ENCODE measurements around the gene PCSK5. TPM values are rescaled to one million over a fixed set of nuclear protein-coding genes. Genes with fewer than 3 reads are reported as not detected.

The PCSK5 gene
- total and polyA plus RNA-seq, 5 donors = 2.6 to 7.6 (median 5.6) TPM

GRCh38 chr9:75985515-75985914 is 95.0 kb downstream of the PCSK5 start:
- Histone ChIP-seq H3K27me3 (ENCODE audit: control insufficient read depth, insufficient read depth) (no peaks in the 10 kb centered on the region), H3K9me3 (ENCODE audit: control insufficient read depth, low read length) (no peaks in the 10 kb centered on the region), H3K4me3 (ENCODE audit: low read length) (no peak overlapping the region), H3K27ac (ENCODE audit: low read length) (no peak overlapping the region), H3K4me1 (ENCODE audit: control insufficient read depth, insufficient read depth, low read length) (no peaks in the 10 kb centered on the region)
- 78% methylated on average over 3 of the region's 3 CpGs for WGBS
- ATAC-seq (no peak), DNase-seq (no peak)
- intact Hi-C loops (cut with DNase I) = no loop called here

- Histone ChIP-seq H3K27me3 (ENCODE audit: control insufficient read depth, insufficient read depth) (no peaks in the 10 kb centered on the region), H3K4me3 (ENCODE audit: low read length) (no peak overlapping the region), H3K9me3 (ENCODE audit: control insufficient read depth, low read length) (no peaks in the 10 kb centered on the region), H3K4me1 (ENCODE audit: control insufficient read depth, insufficient read depth, low read length) (no peaks in the 10 kb centered on the region), H3K27ac (ENCODE audit: low read length) (no peak overlapping the region)
- intact Hi-C loops (cut with DNase I) = no loop called here
- 69% methylated on average over 2 of the region's 2 CpGs for WGBS
- no peak for ATAC-seq
- no peak for DNase-seq
These were observed 98.2 kb downstream of the PCSK5 start for GRCh38 chr9:75988663-75989062.

DNA sequence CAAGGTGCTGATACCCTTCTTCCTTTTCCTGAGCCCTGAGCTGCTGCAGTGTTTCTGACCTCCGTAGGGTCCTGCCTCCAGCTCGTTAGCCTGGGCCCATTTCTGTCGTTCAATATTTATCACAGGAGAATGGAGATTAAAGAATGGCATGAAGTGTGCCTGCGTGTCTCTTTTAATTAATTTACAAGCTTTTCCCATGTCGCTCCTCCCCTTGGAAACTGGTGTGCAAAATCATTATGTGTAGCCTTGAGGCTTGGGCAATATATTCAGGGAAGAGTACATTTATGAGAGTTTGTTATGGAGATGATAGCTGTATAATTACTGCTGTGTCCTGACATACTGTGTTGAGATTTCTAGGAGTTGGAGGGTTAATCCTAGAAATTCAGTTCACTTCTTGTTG is 99.7 kb downstream of the PCSK5 start:
- no peaks in the 10 kb centered on the region for H3K9me3 ChIP-seq (ENCODE audit: control insufficient read depth, low read length)
- intact Hi-C loops (cut with DNase I) = no loop called here
- H3K27me3 ChIP-seq (ENCODE audit: control insufficient read depth, insufficient read depth) = no peaks in the 10 kb centered on the region
- H3K4me3 ChIP-seq (ENCODE audit: low read length) = no peak overlapping the region
- DNase-seq (no peak), ATAC-seq (no peak)
- 83% methylated on average over 5 of the region's 5 CpGs for WGBS
- no peaks in the 10 kb centered on the region for H3K4me1 ChIP-seq (ENCODE audit: control insufficient read depth, insufficient read depth, low read length)
- no peak overlapping the region for H3K27ac ChIP-seq (ENCODE audit: low read length)

DNA sequence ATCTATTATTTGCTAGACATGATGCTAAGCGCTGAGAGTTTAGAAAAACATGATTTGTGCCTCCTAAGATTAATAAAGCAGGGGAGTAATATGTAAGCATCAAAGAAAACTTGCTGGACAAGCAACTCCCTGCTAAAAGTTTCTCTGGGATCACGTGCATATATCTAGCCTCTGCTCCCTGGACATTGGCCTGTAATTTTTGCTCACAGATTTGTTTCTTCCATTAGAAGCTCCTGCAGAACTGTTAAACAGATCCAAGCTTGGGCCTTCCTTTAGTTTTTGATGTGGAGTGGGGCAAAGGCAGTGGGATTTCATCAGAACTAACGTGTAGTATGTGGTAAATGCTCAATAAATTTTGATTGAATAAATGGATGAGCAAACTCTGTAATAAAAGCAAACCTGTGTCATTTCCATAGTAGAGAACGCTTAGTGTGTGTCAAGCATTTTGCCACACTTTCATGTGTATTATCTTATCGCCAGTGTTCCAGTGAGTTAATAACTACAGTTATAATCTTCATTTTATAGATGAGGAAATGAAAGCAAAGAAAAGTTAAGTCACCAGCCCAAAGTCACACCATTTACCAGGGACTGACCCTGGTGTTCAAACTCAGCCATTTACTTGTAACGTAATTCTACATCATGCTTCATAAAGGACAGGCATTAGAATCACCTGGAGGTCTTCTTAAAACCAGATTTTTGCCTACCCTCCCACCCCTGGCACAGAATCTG is 100.3 kb downstream of the PCSK5 start:
- WGBS = 87% methylated on average over 6 of the region's 6 CpGs
- DNase-seq = no peak

GRCh38 chr9:75992482-75993206 is 102.2 kb downstream of the PCSK5 start:
- no peaks in the 10 kb centered on the region for H3K4me1 ChIP-seq (ENCODE audit: control insufficient read depth, insufficient read depth, low read length)
- no peak for ATAC-seq
- H3K4me3 ChIP-seq (ENCODE audit: low read length) = no peak overlapping the region
- intact Hi-C loops (cut with DNase I) = no loop called here
- no peak for DNase-seq
- no peaks in the 10 kb centered on the region for H3K27me3 ChIP-seq (ENCODE audit: control insufficient read depth, insufficient read depth)
- no peaks in the 10 kb centered on the region for H3K9me3 ChIP-seq (ENCODE audit: control insufficient read depth, low read length)
- WGBS = 87% methylated on average over 8 of the region's 8 CpGs
- no peak overlapping the region for H3K27ac ChIP-seq (ENCODE audit: low read length)

More for the DNA sequence above, 100.3 kb downstream of the PCSK5 start:
- intact Hi-C loops (cut with DNase I) = no loop called here
- Histone ChIP-seq H3K9me3 (ENCODE audit: control insufficient read depth, low read length) (no peaks in the 10 kb centered on the region), H3K4me3 (ENCODE audit: low read length) (no peak overlapping the region), H3K27me3 (ENCODE audit: control insufficient read depth, insufficient read depth) (no peaks in the 10 kb centered on the region), H3K27ac (ENCODE audit: low read length) (no peak overlapping the region), H3K4me1 (ENCODE audit: control insufficient read depth, insufficient read depth, low read length) (no peaks in the 10 kb centered on the region)
- ATAC-seq = no peak

- WGBS = 83% methylated on average over 3 of the region's 3 CpGs
- DNase-seq (no peak), ATAC-seq (no peak)
- no peaks in the 10 kb centered on the region for H3K9me3 ChIP-seq (ENCODE audit: control insufficient read depth, low read length)
- no peaks in the 10 kb centered on the region for H3K4me1 ChIP-seq (ENCODE audit: control insufficient read depth, insufficient read depth, low read length)
- no peak overlapping the region for H3K27ac ChIP-seq (ENCODE audit: low read length)
- H3K4me3 ChIP-seq (ENCODE audit: low read length) = no peak overlapping the region
- intact Hi-C loops (cut with DNase I) = no loop called here
- no peaks in the 10 kb centered on the region for H3K27me3 ChIP-seq (ENCODE audit: control insufficient read depth, insufficient read depth)
These were observed 103.0 kb downstream of the PCSK5 start for GRCh38 chr9:75993434-75993833.

- no peak overlapping the region for H3K4me3 ChIP-seq (ENCODE audit: low read length)
- DNase-seq = no peak
- H3K27ac ChIP-seq (ENCODE audit: low read length) = no peak overlapping the region
- ATAC-seq = no peak
- no peaks in the 10 kb centered on the region for H3K27me3 ChIP-seq (ENCODE audit: control insufficient read depth, insufficient read depth)
- H3K9me3 ChIP-seq (ENCODE audit: control insufficient read depth, low read length) = no peaks in the 10 kb centered on the region
- intact Hi-C loops (cut with DNase I) = no loop called here
- H3K4me1 ChIP-seq (ENCODE audit: control insufficient read depth, insufficient read depth, low read length) = no peaks in the 10 kb centered on the region
These were observed 104.6 kb downstream of the PCSK5 start for GRCh38 chr9:75995066-75995465.

DNA sequence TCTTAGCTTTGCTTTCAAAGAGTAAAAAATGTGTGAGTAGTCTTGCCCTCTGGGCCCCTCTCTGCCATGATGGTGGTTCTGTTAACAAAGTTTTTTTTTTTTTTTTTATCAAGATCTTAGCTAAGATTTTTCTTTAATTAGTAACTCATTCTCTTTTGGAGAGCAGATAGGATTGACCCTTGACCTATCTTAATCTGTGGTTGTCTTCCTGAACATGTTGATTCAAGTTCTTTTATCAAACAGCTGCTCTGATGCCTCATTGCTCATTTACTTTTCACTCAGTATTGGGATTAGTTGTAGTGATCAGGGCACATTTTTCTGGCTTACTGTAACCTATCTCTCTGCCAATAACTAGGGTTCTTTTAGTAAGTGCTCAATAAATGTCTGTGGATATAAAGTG is 106.3 kb downstream of the PCSK5 start:
- DNase-seq (no peak), ATAC-seq (no peak)
- Histone ChIP-seq H3K27me3 (ENCODE audit: control insufficient read depth, insufficient read depth) (no peaks in the 10 kb centered on the region), H3K9me3 (ENCODE audit: control insufficient read depth, low read length) (no peaks in the 10 kb centered on the region), H3K4me1 (ENCODE audit: control insufficient read depth, insufficient read depth, low read length) (no peaks in the 10 kb centered on the region), H3K4me3 (ENCODE audit: low read length) (no peak overlapping the region), H3K27ac (ENCODE audit: low read length) (no peak overlapping the region)
- intact Hi-C loops (cut with DNase I) = no loop called here

- no peaks in the 10 kb centered on the region for H3K27me3 ChIP-seq (ENCODE audit: control insufficient read depth, insufficient read depth)
- 59% methylated on average over 1 of the region's 1 CpG for WGBS
- H3K4me3 ChIP-seq (ENCODE audit: low read length) = no peak overlapping the region
- no peak overlapping the region for H3K27ac ChIP-seq (ENCODE audit: low read length)
- no peaks in the 10 kb centered on the region for H3K9me3 ChIP-seq (ENCODE audit: control insufficient read depth, low read length)
- intact Hi-C loops (cut with DNase I) = no loop called here
- DNase-seq (no peak), ATAC-seq (no peak)
- H3K4me1 ChIP-seq (ENCODE audit: control insufficient read depth, insufficient read depth, low read length) = no peaks in the 10 kb centered on the region
These were observed 106.7 kb downstream of the PCSK5 start for GRCh38 chr9:75997206-75997605.

DNA sequence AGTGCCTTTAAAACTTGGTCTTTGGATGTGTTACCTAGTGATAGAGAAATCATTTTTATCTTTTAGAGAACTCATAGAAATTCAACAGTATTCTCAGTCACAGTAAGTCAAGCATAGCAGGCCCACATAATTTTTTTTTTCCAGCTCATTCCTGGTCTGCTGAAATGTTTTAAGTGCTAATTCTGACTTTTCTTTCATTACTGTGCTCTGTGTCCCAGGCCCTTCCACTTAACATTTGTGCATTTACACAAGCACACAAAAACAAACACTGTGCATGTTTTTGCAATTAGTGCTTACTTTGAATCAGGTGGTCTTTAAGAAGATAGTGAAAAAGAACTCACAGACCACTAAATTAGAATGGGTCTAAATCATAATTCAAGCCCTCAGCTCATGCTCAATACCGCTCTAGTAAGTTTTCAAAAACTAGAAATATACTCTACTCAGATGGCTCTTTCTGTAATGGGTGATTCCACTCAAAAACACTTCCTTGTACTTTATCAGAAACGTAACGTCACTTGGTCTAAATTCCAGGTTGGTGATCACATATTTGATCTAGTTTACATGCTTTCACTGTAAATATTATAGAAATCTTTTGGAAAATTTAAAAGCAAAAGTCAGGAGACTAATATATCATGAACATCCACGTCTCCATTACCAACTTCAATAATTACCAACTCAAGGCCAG is 107.8 kb downstream of the PCSK5 start:
- DNase-seq (no peak), ATAC-seq (no peak)
- H3K4me3 ChIP-seq (ENCODE audit: low read length) = no peak overlapping the region
- H3K27me3 ChIP-seq (ENCODE audit: control insufficient read depth, insufficient read depth) = no peaks in the 10 kb centered on the region
- no peak overlapping the region for H3K27ac ChIP-seq (ENCODE audit: low read length)
- H3K4me1 ChIP-seq (ENCODE audit: control insufficient read depth, insufficient read depth, low read length) = peaks cover 2% of the 10 kb centered on the region
- 94% methylated on average over 4 of the region's 4 CpGs for WGBS
- intact Hi-C loops (cut with DNase I) = no loop called here
- H3K9me3 ChIP-seq (ENCODE audit: control insufficient read depth, low read length) = no peaks in the 10 kb centered on the region

GRCh38 chr9:76001459-76001858 is 111.0 kb downstream of the PCSK5 start:
- 88% methylated on average over 2 of the region's 2 CpGs for WGBS
- Histone ChIP-seq H3K4me3 (ENCODE audit: low read length) (no peak overlapping the region), H3K4me1 (ENCODE audit: control insufficient read depth, insufficient read depth, low read length) (peaks cover 2% of the 10 kb centered on the region), H3K27ac (ENCODE audit: low read length) (no peak overlapping the region), H3K9me3 (ENCODE audit: control insufficient read depth, low read length) (no peaks in the 10 kb centered on the region), H3K27me3 (ENCODE audit: control insufficient read depth, insufficient read depth) (no peaks in the 10 kb centered on the region)
- intact Hi-C loops (cut with DNase I) = loop anchor here in 1 of 4 donors (10.0 kb wide), 1 partner anchor 917 kb away; the partner anchor contains the start of genes NMRK1 and OSTF1
- DNase-seq = no peak
- ATAC-seq = no peak

Measured in right cardiac atrium (tissue), 5 donors.